Caco-2 (cell line): ENCODE data around the gene OAF. TPM values are rescaled to one million over a fixed set of nuclear protein-coding genes. Genes with fewer than 3 reads are reported as not detected.

ENCODE experiments used
- BruUV-seq: library from RNA; stranded (reverse); fragments of 400-500 nt; replicated peaks from 2 replicates; lab custom pipeline; 2021; lab: Mats Ljungman, UMichigan
- CTCF ChIA-PET: fragments of 300-600 bp; sonication (Branson Sonifier 250); formaldehyde crosslinking; loops from one replicate; lab custom pipeline; 2022; ENCODE audit warnings: antibody characterized with exemption; lab: Charles Lee
- POLR2A ChIA-PET: fragments of 300-600 bp; sonication (Branson Sonifier 250); formaldehyde crosslinking; loops from one replicate; lab custom pipeline; 2022; ENCODE audit warnings: antibody characterized with exemption; lab: Charles Lee
- DNase-seq, 2 experiments: peaks; one replicate each; pipeline versions ENCODE4 v3.0.0 to v3.0.0-alpha.2; 2020 to 2022
- H3K27me3 ChIP-seq: replicated peaks from 2 replicates; pipeline ENCODE4 v1.6.0; 2011; ENCODE audit warnings: low read length; ENCODE audit not compliant: control insufficient read depth, insufficient read depth
- H3K36me3 ChIP-seq: 2 replicates; pipeline ENCODE4 v1.5.1; 2011; ENCODE audit warnings: low read length; ENCODE audit not compliant: control insufficient read depth, insufficient read depth
- H3K4me1 ChIP-seq: fragments of 250-450 bp; sonication (Bioruptor Pico); 2 replicates; pipeline ENCODE4 v1.5.1; 2020; ENCODE audit warnings: mild to moderate bottlenecking
- H3K4me3 ChIP-seq: 2 replicates; pipeline ENCODE4 v1.5.1; 2011; ENCODE audit warnings: low read depth, mild to moderate bottlenecking, control low read depth, low read length
- H3K9me3 ChIP-seq: fragments of 250-450 bp; sonication (Bioruptor Pico); 2 replicates; pipeline ENCODE4 v1.5.1; 2020; ENCODE audit warnings: mild to moderate bottlenecking, moderate library complexity
- H3K27ac Mint-ChIP-seq: one replicate; pipeline ENCODE4 v1.8.0; 2022; ENCODE audit warnings: mixed read lengths; ENCODE audit not compliant: unreplicated experiment
- H3K27me3 Mint-ChIP-seq: one replicate; pipeline ENCODE4 v1.8.0; 2022; ENCODE audit warnings: mixed read lengths; ENCODE audit not compliant: insufficient read depth, unreplicated experiment
- H3K36me3 Mint-ChIP-seq: one replicate; pipeline ENCODE4 v1.8.0; 2022; ENCODE audit warnings: mild to moderate bottlenecking, mixed read lengths; ENCODE audit not compliant: insufficient read depth, unreplicated experiment
- H3K4me1 Mint-ChIP-seq: one replicate; pipeline ENCODE4 v1.8.0; 2022; ENCODE audit warnings: low read depth, mixed read lengths; ENCODE audit not compliant: unreplicated experiment
- H3K4me3 Mint-ChIP-seq: one replicate; pipeline ENCODE4 v1.8.0; 2022; ENCODE audit warnings: mild to moderate bottlenecking, moderate library complexity, mixed read lengths; ENCODE audit not compliant: unreplicated experiment
- H3K9me3 Mint-ChIP-seq: one replicate; pipeline ENCODE4 v1.8.0; 2022; ENCODE audit warnings: mixed read lengths; ENCODE audit not compliant: unreplicated experiment
- CTCF ChIP-seq, 2 experiments: fragments of 200-600 bp in 1 of 2; IDR thresholded peaks; 1 replicate in 1 of 2; 2 replicates in 1 of 2; pipeline versions ENCODE4 v1.5.1 to v1.8.0; 2011 to 2022; ENCODE audit warnings: antibody characterized with exemption in 1 of 2, control low read depth in 1 of 2, inconsistent platforms in 1 of 2, low read depth in 1 of 2, low read length in 1 of 2, mild to moderate bottlenecking in 1 of 2, moderate library complexity in 1 of 2; ENCODE audit not compliant: insufficient read depth in 1 of 2, severe bottlenecking in 1 of 2, unreplicated experiment in 1 of 2
- intact Hi-C: fragments of 100-400 bp; cut with micrococcal nuclease; formaldehyde crosslinking; loops from one replicate; pipeline ENCODE4 v1.10.0; 2022; ENCODE audit not compliant: unreplicated experiment
- total RNA-seq: library from RNA; stranded (reverse); gene quantifications from 2 replicates; pipeline ENCODE4 v1.2.3, GENCODE V29; 2022

The OAF gene
- total RNA-seq, 1 experiment from 2014 or later, result 31.3 TPM

- ChIA-PET CTCF (interaction anchor here (0.7 to 1.8 kb wide), 3 partner anchors 10 to 49 kb away, joined by 4 to 6 read pairs (median 6); no protein-coding TSS in a partner anchor), POLR2A (interaction anchor here (0.6 kb wide), 1 partner anchor 120 kb away, joined by 3 read pairs; no protein-coding TSS in a partner anchor)
- Mint-ChIP-seq H3K9me3 (no peaks in the 10 kb centered on the region), H3K4me1 (peaks cover 22% of the 10 kb centered on the region), H3K36me3 (no peaks in the 10 kb centered on the region), H3K27me3 (peaks cover 2% of the 10 kb centered on the region), H3K4me3 (no peak overlapping the region), H3K27ac (no peak overlapping the region)
- DNase-seq, result no peak
- Histone ChIP-seq H3K9me3 (no peaks in the 10 kb centered on the region), H3K36me3 (no peaks in the 10 kb centered on the region), H3K4me1 (peaks cover 31% of the 10 kb centered on the region), H3K27me3 (no peaks in the 10 kb centered on the region), H3K4me3 (no peak overlapping the region)
- BruUV-seq, result no TSS peak
- intact Hi-C loops, result no loop called here
- TF ChIP-seq CTCF (IDR thresholded peaks at IDR 0.05; ENCODE audit: insufficient read depth in 1 of 2, low read depth in 1 of 2, low read length in 1 of 2, severe bottlenecking in 1 of 2, unreplicated experiment in 1 of 2), result peak in 1 of 2 experiments; percentile 27
Observed at GRCh38 chr11:120180551-120181232, 30.1 kb upstream of the OAF start.

DNA sequence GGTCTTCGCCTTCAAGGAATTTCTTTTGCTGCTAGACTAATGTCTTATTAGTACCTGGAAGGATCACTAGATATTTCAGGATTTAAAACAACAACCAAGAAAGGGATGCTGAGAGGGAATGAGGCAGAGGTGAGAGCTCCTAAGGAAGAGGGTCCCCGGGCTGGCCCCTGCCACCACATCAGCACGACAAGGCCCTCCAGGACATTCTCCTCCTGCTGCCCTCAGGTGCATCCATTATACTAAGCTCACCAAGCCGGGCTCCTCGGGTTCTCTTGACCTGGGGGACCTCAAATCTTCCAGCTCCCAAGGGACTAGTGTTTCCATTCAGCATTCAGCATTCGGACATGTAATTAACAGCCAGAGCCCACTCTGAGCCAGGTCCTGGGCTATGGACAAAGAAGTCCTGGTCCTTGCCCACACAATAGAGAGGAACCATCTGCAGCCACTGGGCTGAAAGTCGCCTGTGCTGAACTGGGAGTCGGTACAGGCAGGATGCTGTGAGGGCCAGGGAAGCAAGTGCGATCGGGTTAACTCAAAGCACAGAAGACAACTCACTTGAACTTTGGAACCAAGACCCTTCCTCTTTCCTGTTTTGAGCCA lies 29.4 kb upstream of the OAF start:
- DNase-seq, result no peak
- Histone ChIP-seq H3K4me3 (no peak overlapping the region), H3K27me3 (no peaks in the 10 kb centered on the region), H3K9me3 (no peaks in the 10 kb centered on the region), H3K4me1 (peaks cover 39% of the 10 kb centered on the region), H3K36me3 (no peaks in the 10 kb centered on the region)
- TF ChIP-seq CTCF (IDR thresholded peaks at IDR 0.05; ENCODE audit: insufficient read depth in 1 of 2, low read depth in 1 of 2, low read length in 1 of 2, severe bottlenecking in 1 of 2, unreplicated experiment in 1 of 2), result no peak
- CTCF ChIA-PET, result interaction anchor here (1.4 to 1.8 kb wide), 2 partner anchors 13 to 48 kb away, joined by 4 to 6 read pairs; no protein-coding TSS in a partner anchor
- Mint-ChIP-seq H3K27me3 (peaks cover 2% of the 10 kb centered on the region), H3K27ac (no peak overlapping the region), H3K4me1 (peaks cover 30% of the 10 kb centered on the region), H3K9me3 (no peaks in the 10 kb centered on the region), H3K36me3 (no peaks in the 10 kb centered on the region), H3K4me3 (no peak overlapping the region)
- intact Hi-C loops, result no loop called here
- no TSS peak for BruUV-seq
- POLR2A ChIA-PET, result interaction anchor here (0.6 kb wide), 1 partner anchor 119 kb away, joined by 3 read pairs; no protein-coding TSS in a partner anchor

DNA sequence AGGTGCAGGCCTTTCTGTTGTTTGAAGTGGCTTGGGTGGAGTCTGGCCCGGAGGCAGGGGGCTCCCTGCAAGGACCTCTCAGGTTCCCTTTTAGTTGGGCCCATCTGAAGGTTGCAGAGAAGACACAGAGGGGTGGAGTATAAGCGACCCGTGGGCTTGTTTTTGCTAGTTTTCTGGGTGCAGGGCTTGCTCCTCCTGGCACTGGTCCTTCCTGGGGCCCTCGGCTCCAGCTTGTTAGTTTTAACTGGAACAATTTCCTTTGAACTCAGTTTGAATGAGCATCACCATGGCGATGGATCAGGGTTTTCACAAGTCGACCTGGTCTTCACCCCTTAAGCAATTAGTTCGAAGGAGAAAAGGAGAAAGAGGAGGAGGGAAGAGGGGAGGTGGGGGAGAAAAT lies 28.5 kb upstream of the OAF start:
- no peak for TF ChIP-seq CTCF (IDR thresholded peaks at IDR 0.05; ENCODE audit: insufficient read depth in 1 of 2, low read depth in 1 of 2, low read length in 1 of 2, severe bottlenecking in 1 of 2, unreplicated experiment in 1 of 2)
- Histone ChIP-seq H3K4me1 (peaks cover 48% of the 10 kb centered on the region), H3K36me3 (no peaks in the 10 kb centered on the region), H3K27me3 (no peaks in the 10 kb centered on the region), H3K9me3 (no peaks in the 10 kb centered on the region), H3K4me3 (no peak overlapping the region)
- H3K27me3 Mint-ChIP-seq, result no peaks in the 10 kb centered on the region
- H3K27ac Mint-ChIP-seq, result peak overlapping the region; percentile 37
- DNase-seq, result peak in 1 of 2 experiments; percentile 39
- H3K4me3 Mint-ChIP-seq, result no peak overlapping the region
- no TSS peak for BruUV-seq
- POLR2A ChIA-PET, result no interaction called here
- CTCF ChIA-PET, result interaction anchor here (0.6 to 0.9 kb wide), 3 partner anchors 20 to 1756 kb away, joined by 3 to 6 read pairs (median 3); no protein-coding TSS in a partner anchor
- no peaks in the 10 kb centered on the region for H3K36me3 Mint-ChIP-seq
- H3K4me1 Mint-ChIP-seq, result peaks cover 39% of the 10 kb centered on the region
- intact Hi-C loops, result no loop called here
- H3K9me3 Mint-ChIP-seq, result no peaks in the 10 kb centered on the region
